ENCODE results near the gene SNX20. TPM values are rescaled to one million over a fixed set of nuclear protein-coding genes. Genes with fewer than 3 reads are reported as not detected.

SNX20 gene
- total and polyA plus RNA-seq, 10 of the 15 experiments (the other 5 are each of a cell fraction or from before 2014, with no cell fraction given) = 4.6 to 30.8 (median 21.9) TPM

DNA sequence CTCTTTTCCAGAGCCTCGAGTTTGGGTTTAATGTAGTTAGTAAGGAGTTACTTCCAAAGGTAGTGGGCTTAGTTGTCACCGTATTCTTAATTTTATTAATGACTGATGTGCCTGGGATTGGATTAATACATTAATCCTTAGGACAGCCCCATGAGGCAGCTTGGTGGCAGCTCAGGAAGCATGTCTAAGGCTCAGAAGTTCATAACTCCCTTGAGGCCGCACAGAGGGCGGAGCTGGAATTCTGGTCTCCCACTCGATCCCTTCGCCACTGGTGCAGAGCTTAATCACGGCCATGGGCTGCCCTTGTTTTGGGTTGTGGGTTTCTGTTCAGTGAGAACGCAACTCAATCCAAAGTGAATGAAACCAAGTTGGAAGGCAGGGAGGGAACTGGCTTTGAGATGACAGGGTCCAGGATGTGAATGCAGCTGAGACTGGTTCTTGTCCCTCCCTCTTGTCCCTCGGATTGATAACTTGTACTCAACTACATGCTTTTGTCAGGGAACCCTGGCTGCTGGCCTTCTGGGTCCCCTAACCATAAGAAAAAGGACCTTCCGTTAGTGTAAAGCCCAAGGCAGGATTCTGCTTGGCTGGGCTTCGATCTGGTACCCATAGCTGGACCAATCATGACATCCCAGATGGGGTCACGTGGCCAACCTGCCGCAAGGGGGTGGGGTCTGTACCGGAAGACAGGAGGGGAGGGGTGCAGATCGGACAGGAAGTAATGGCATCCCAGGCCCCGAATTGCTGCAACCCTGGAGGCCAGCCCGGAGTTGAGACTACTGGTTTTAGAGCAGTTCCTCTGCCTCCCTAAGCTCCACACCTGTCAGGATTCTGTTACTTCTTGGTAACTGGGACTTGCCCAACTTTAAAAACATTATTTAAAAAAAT, 45.4 kb downstream of the SNX20 start:
- intact Hi-C loops (cut with micrococcal nuclease; ENCODE audit: unreplicated experiment) = no loop called here
- no peak for DNase-seq (ENCODE audit: low read depth, low spot score)
- CTCF ChIA-PET = interaction anchor here (1.0 to 2.2 kb wide), 5 partner anchors 29 to 170 kb away, joined by 3 to 8 read pairs (median 4); no protein-coding TSS in a partner anchor
- no peaks in the 10 kb centered on the region for H3K9me3 ChIP-seq (replicated peaks; ENCODE audit: control insufficient read depth, insufficient read depth, low read length)
- TF ChIP-seq, protein P1, sequence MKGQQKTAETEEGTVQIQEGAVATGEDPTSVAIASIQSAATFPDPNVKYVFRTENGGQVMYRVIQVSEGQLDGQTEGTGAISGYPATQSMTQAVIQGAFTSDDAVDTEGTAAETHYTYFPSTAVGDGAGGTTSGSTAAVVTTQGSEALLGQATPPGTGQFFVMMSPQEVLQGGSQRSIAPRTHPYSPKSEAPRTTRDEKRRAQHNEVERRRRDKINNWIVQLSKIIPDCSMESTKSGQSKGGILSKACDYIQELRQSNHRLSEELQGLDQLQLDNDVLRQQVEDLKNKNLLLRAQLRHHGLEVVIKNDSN (IDR thresholded peaks at IDR 0.05; ENCODE audit: borderline replicate concordance, extremely low read length, insufficient read depth, low read depth, low read length) = peak; percentile 70
- TF ChIP-seq GABPA (IDR thresholded peaks at IDR 0.05; ENCODE audit: low read depth) = 0 out of 2 replicates have a peak, but pooled peaks have one; percentile 39
- no peak for TF ChIP-seq ZNF24 (IDR thresholded peaks at IDR 0.05)
- RAD21 ChIA-PET (ENCODE audit: unreplicated experiment) = interaction anchor here (0.7 kb wide), 1 partner anchor 170 kb away, joined by 3 read pairs; no protein-coding TSS in a partner anchor
- H3K27me3 ChIP-seq (replicated peaks in 1 of 2; ENCODE audit: control insufficient read depth in 2 of 2, insufficient read depth in 2 of 2, low read length in 1 of 2) = no peaks in the 10 kb centered on the region; a peak in 2 of 4 replicates
- FAIRE-seq = no peak
- no peak overlapping the region for H3K4me2 ChIP-seq (ENCODE audit: control insufficient read depth, insufficient read depth)
- H3K36me3 ChIP-seq (ENCODE audit: control insufficient read depth in 2 of 2, insufficient read depth in 2 of 2, low read length in 1 of 2) = no peaks in the 10 kb centered on the region
- no peak overlapping the region for H3K9ac ChIP-seq (ENCODE audit: control insufficient read depth, insufficient read depth, low read length)
- no peaks in the 10 kb centered on the region for H3K79me2 ChIP-seq (ENCODE audit: control insufficient read depth, insufficient read depth, low read length)
- 41% methylated on average over 17 of the region's 17 CpGs for WGBS (ENCODE audit: insufficient coverage, insufficient replicate concordance, low lambda C conversion rate, missing lambda C conversion rate)
- H3K27ac ChIP-seq (ENCODE audit: control insufficient read depth, insufficient read depth) = no peak overlapping the region
- no peak overlapping the region for H2AFZ ChIP-seq (ENCODE audit: control insufficient read depth, low read depth, low read length)
- no peak overlapping the region for H3K4me3 ChIP-seq
- no peaks in the 10 kb centered on the region for H3K4me1 ChIP-seq (ENCODE audit: control insufficient read depth, insufficient read depth, low read length)
- SMC1A ChIA-PET (ENCODE audit: uncharacterized antibody, unreplicated experiment) = interaction anchor here (1.2 to 1.4 kb wide), 3 partner anchors 8 to 28 kb away, joined by 3 to 4 read pairs (median 4); no protein-coding TSS in a partner anchor
- in situ Hi-C loops (cut with MboI) = no loop called here
- BruUV-seq (replicated peaks) = no TSS peak
- POLR2A ChIA-PET = no interaction called here
- H4K20me1 ChIP-seq (ENCODE audit: control insufficient read depth, insufficient read depth) = no peaks in the 10 kb centered on the region
- ATAC-seq = peak; percentile 52

DNA sequence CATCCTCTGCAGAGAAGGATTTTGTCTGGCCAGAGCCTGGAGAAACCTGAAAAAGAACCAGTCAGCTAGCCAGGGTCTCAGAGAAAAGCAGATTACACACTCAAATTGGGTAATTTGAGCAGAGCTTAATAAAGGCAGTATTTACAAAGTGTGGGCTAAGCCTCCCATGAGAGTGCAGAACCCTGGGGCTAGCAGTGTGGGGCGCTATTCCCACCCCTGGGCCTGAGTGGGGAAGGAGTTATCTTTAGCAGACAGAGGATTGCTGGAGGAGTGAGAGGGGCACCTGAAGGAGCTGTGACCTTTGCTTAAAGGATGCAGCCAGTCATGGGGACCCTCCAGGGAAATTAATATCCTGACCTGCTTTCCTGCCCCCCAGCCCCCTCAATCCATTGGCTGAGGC, 46.2 kb downstream of the SNX20 start:
- CTCF ChIA-PET = interaction anchor here (1.0 to 1.3 kb wide), 3 partner anchors 30 to 112 kb away, joined by 3 to 4 read pairs (median 3); no protein-coding TSS in a partner anchor
- SMC1A ChIA-PET (ENCODE audit: uncharacterized antibody, unreplicated experiment) = interaction anchor here (1.2 kb wide), 2 partner anchors 20 to 29 kb away, joined by 3 to 4 read pairs; no protein-coding TSS in a partner anchor
- no peak for ATAC-seq
- no peak overlapping the region for H3K9ac ChIP-seq (ENCODE audit: control insufficient read depth, insufficient read depth, low read length)
- no peak overlapping the region for H3K4me2 ChIP-seq (ENCODE audit: control insufficient read depth, insufficient read depth)
- no peak for FAIRE-seq
- POLR2A ChIA-PET = no interaction called here
- H3K4me1 ChIP-seq (ENCODE audit: control insufficient read depth, insufficient read depth, low read length) = no peaks in the 10 kb centered on the region
- no peaks in the 10 kb centered on the region for H4K20me1 ChIP-seq (ENCODE audit: control insufficient read depth, insufficient read depth)
- H3K36me3 ChIP-seq (ENCODE audit: control insufficient read depth in 2 of 2, insufficient read depth in 2 of 2, low read length in 1 of 2) = no peaks in the 10 kb centered on the region
- no peaks in the 10 kb centered on the region for H3K79me2 ChIP-seq (ENCODE audit: control insufficient read depth, insufficient read depth, low read length)
- BruUV-seq (replicated peaks) = no TSS peak
- RAD21 ChIA-PET (ENCODE audit: unreplicated experiment) = interaction anchor here (0.7 kb wide), 1 partner anchor 171 kb away, joined by 3 read pairs; no protein-coding TSS in a partner anchor
- in situ Hi-C loops (cut with MboI) = no loop called here
- no peak overlapping the region for H2AFZ ChIP-seq (ENCODE audit: control insufficient read depth, low read depth, low read length)
- H3K9me3 ChIP-seq (replicated peaks; ENCODE audit: control insufficient read depth, insufficient read depth, low read length) = no peaks in the 10 kb centered on the region
- TF ChIP-seq TCF3 (IDR thresholded peaks at IDR 0.05; ENCODE audit: borderline replicate concordance, insufficient read depth, low read depth, low read length) (no peak), PAX5 (IDR thresholded peaks at IDR 0.05; ENCODE audit: borderline replicate concordance, low read depth, low read length) (no peak)
- 6% methylated on average over 1 of the region's 1 CpG for WGBS (ENCODE audit: insufficient coverage, insufficient replicate concordance, low lambda C conversion rate, missing lambda C conversion rate)
- no peak overlapping the region for H3K27ac ChIP-seq (ENCODE audit: control insufficient read depth, insufficient read depth)
- intact Hi-C loops (cut with micrococcal nuclease; ENCODE audit: unreplicated experiment) = no loop called here
- no peaks in the 10 kb centered on the region; a peak in 2 of 4 replicates for H3K27me3 ChIP-seq (replicated peaks in 1 of 2; ENCODE audit: control insufficient read depth in 2 of 2, insufficient read depth in 2 of 2, low read length in 1 of 2)
- DNase-seq (ENCODE audit: low read depth, low spot score) = no peak
- no peak overlapping the region for H3K4me3 ChIP-seq

Data from GM12878 (cell line).